ENCODE results near the gene DENND5A.
"Not testable (repeated sequence)": the region's sequence is repeated elsewhere in the genome, so short reads cannot be mapped to it uniquely, and the experiment has no call there.

The DENND5A gene

GRCh38 chr11:9137293-9138132, 127.6 kb downstream of the DENND5A start:
- DNase-seq = peak; percentile 86

- no peak for DNase-seq
Measured at GRCh38 chr11:9136741-9137140, 128.4 kb downstream of the DENND5A start.

- no peak for DNase-seq
Measured at GRCh38 chr11:9133956-9134355, 131.2 kb downstream of the DENND5A start.

GRCh38 chr11:9132203-9132878, 132.8 kb downstream of the DENND5A start:
- no peak for DNase-seq

GRCh38 chr11:9130297-9130696, 134.9 kb downstream of the DENND5A start:
- no peak for DNase-seq

GRCh38 chr11:9126636-9127035, 138.5 kb downstream of the DENND5A start:
- DNase-seq = no peak

GRCh38 chr11:9125185-9125886, 139.8 kb downstream of the DENND5A start:
- DNase-seq = no peak

GRCh38 chr11:9123595-9124304, 141.4 kb downstream of the DENND5A start:
- no peak for DNase-seq

- no peak for DNase-seq
Measured at GRCh38 chr11:9121469-9121796, 143.7 kb downstream of the DENND5A start.

- DNase-seq = no peak
Measured at GRCh38 chr11:9120664-9121468, 144.3 kb downstream of the DENND5A start.

GRCh38 chr11:9118277-9118676, 146.9 kb downstream of the DENND5A start:
- no peak for DNase-seq

GRCh38 chr11:9112075-9112474, 153.1 kb downstream of the DENND5A start:
- no peak for DNase-seq

GRCh38 chr11:9109858-9110731, 155.1 kb downstream of the DENND5A start:
- DNase-seq = no peak

- no peak for DNase-seq
Measured at GRCh38 chr11:9104580-9104979, 160.6 kb downstream of the DENND5A start.

GRCh38 chr11:9103542-9104276, 161.4 kb downstream of the DENND5A start:
- no peak for DNase-seq

GRCh38 chr11:9099617-9100016, 165.5 kb downstream of the DENND5A start:
- DNase-seq = no peak

GRCh38 chr11:9098455-9098854, 166.7 kb downstream of the DENND5A start:
- not testable (repeated sequence) for DNase-seq

- not testable (repeated sequence) for DNase-seq
Measured at GRCh38 chr11:9097186-9097943, 167.8 kb downstream of the DENND5A start.

- DNase-seq = no peak
Measured at GRCh38 chr11:9096427-9096826, 168.7 kb downstream of the DENND5A start.

- DNase-seq = no peak
Measured at GRCh38 chr11:9095421-9095820, 169.7 kb downstream of the DENND5A start.

All from right forelimb (tissue), 1 donor.